GM21723 (cell line): ENCODE results near the gene APCDD1L.
"Not testable (repeated sequence)": the region's sequence is repeated elsewhere in the genome, so short reads cannot be mapped to it uniquely, and the experiment has no call there.

Source experiments
- ATAC-seq: cut with Tn5 transposase; IDR thresholded peaks from one replicate; pipeline ENCODE4 v1.9.1; 2021; ENCODE audit warnings: mild to moderate bottlenecking, moderate library complexity; ENCODE audit not compliant: unreplicated experiment

The APCDD1L gene

DNA sequence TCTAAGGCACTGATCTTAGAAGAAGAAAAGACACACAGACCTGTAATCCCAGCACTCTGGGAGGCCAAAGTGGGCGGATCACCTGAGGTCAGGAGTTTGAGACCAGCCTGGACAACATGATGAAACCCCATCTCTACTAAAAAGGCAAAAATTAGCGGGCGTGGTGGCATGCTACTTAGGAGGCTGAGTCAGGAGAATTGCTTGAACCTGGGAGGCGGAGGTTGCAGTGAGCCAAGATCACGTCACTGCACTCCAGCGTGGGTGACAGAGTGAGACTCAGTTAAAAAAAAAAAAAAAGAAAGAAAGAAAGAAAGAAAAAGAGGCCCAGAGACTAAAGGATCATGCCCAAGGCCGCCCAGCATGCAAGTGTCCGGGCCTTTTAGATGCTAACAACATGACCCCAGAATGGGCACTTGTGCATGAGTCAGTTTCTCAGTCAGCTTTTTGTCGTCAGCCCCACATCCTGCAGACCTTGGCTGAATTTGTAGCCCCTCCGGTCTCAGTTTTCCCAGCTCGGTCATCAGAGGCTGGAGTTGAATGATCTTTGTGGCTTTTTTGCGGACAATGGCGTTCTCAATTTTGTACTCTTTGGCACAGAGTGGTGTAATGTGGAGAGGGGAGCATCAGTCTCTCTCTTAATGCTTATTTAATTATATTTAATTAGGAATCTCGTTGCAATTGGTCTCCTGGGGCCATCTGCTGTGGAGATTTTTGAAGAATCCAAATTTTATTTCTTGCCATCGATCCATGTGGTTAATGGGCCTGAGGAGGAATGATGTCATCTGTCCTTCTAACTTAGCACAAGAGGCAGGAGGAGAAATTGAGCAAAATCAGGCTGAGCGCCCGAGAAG is 30.6 kb upstream of the APCDD1L start:
- no peak for ATAC-seq

DNA sequence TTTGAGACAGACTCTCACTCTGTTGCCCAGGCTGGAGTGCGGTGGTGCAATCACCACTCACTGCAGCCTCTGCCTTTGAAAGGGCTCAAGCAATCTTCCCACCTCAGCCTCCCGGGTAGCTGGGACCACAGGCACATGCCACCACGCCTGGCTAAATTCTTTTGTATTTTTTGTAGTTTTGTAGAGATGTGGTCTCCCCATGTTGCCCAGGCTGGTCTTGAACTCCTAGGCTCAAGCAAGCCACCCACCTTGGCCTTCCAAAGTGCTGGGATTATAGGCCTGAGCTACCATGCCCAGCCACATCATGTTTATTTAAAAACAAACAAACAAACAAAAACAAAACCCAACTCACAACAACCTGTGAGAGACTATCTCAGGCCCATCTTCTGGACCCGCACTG is 29.7 kb upstream of the APCDD1L start:
- ATAC-seq: no peak

DNA sequence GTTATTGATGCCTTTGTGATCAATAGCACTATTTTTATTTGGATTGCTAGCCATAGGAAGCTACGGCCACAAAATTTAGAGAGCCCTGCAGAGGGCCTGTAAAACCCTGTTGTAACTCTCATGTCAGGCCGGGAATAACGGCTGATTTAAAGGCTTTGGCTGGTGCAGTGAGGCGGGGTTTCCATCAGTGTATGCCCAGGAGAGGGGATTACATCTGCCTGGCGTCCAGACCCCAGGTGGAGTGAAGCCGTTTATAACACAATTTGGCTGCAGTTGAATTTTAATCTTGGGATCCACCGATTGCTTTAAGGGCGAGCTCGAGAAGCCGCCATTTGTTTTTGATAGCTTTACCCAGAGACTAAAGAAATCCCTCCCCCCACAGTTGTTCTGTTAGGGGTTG is 29.1 kb upstream of the APCDD1L start:
- no peak for ATAC-seq

DNA sequence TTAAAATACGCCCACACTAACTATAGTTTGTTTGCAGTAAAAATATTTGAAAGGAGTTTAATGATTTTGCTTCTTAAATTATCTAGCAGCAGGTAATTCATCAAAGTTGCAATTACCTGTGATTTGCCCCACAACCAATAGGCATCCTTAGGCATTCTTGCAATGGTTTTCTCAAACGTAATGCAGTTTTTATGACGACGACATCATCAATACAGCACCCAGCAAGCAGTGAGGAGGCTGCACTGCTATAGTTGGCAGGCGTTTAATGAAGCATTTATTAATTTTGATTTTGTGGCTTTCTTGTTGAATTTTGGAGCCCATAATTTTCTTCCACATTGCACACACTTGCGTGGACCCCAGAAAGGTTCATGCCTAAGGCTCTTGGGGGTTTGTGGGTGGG is 28.1 kb upstream of the APCDD1L start:
- no peak for ATAC-seq

DNA sequence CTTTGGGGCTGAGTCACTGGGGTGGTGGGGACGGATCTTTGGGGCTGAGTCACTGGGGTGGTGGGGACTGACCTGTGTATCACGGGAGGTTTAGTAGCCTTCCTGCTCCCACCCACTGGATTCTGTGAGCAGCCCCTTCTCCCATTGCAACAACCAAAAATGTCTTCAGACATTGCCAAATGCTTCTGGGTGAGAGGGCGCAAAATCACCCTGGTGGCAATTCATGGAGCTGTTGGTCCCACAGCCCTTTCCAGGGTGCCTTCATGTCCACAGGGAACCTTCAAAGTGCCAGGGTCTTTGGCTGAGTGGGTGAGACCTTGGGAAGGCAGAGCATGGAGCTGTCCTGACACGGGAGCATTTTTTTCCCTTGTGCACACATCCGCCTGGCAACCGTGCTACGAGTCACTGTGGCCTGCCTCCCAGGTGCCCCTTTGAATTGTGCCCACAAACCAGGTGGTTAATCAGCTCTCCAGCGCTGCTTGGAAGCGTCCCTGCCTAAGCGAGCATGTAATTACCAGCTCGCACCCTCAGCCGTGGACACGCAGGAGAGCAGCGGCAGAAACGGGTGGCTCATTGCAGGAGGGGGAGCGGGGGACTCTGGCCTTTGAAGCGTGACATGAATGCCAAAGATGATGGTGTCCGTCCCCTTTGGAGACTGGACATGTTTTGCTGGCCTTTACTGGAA is 27.4 kb upstream of the APCDD1L start:
- ATAC-seq: no peak

DNA sequence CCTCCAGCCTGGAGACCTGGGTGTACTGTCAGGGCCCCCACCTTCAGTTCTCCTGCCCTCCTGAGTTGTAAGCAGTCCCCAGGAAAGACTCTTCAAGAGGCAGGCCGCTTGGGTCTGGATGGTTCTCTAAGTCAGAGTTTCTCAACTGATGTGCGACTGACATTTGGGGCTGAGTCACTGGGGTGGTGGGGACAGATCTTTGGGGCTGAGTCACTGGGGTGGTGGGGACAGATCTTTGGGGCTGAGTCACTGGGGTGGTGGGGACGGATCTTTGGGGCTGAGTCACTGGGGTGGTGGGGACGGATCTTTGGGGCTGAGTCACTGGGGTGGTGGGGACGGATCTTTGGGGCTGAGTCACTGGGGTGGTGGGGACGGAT is 26.8 kb upstream of the APCDD1L start:
- ATAC-seq: not testable (repeated sequence)

DNA sequence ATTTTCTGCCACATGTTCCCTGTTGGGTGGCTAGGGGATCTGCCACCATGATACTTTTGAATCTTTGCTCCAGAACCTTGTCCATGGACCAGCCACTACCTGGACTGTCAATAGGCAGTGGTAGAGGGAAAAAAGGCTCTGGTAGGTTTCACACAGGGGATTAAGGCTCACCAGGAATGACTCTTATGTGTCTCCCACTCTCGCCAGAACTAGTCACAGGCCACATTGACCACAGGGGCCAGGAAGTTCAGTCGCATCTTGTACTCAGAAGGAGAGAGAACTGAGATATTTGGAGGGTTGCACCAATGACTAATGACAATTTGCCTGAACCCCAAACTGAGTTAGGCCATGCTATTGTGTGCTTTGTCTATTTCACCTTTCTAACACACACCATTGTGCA is 23.6 kb upstream of the APCDD1L start:
- no peak for ATAC-seq

DNA sequence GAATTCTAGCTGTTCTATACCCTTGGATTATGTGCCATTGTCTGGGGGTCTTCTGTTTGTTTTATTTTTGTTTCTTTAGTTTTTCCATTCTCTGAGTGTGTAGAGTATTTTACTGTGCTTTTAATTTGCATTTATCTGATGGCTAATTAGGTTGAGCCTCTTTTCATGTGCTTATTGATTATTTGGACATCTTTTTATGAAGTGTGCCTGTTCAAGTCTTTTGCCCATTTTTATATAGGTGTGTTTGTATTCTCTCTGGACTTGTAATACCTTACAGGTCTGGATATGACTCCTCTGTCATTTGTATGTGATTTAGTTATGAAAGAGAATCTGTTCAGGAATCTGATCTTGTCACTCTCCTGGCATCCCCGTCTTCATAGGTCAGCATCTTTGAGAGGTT is 22.6 kb upstream of the APCDD1L start:
- ATAC-seq: no peak

DNA sequence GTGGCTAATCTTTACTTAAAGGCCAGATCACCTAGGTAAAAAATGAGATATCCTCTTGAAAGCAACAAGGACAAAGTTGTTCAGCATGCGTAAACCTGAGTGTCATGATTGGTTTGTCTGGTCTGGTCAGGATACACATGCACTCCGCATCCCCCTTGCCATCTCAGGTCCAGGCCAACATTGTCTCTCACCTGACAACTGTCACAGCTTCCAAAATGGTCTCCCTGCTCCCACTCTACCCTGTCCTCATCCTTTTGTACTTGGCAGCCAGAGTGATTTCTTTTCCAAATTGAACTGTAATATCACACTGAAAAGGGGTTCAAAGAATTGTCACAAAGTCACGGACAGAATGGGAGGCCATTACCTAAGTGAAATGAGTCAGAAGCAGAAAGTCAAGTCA is 21.1 kb upstream of the APCDD1L start:
- no peak for ATAC-seq

DNA sequence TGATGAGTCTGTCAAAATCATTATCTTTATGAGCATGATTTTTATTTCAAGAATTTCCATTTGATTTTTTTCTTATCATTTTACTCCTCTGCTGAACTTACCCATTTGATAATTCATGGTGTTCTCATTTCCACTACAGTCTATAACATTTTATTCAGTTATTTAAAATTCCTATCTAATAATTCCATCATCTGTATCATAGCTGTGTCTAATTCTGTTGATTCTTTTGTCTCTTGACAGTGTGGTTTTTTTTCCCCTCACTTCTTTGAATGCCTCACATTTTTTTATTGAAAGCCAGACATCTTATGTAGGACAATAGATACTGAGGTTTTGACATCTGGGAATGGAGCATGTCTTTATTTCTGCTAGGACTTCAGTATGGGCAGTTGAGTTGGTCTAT is 16.5 kb upstream of the APCDD1L start:
- ATAC-seq: no peak

DNA sequence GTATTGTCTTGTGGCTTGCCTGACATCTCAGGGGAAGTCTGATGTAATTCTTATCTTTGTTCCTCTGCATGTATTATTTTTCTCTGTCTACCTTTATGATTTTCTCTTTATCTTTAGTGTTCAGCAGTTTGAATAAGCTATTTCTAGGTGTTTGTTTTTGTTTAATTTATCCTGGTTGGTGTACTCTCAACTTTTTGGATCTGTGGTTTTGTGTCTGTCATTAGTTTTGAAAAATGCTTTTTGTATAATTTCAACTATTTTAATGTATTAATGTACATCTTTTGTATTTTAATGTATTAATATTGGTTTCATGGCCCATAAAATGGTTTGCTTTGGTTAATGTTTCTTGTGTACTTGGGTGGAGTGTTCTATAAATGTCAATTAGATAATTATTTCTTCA is 15.9 kb upstream of the APCDD1L start:
- ATAC-seq: no peak

DNA sequence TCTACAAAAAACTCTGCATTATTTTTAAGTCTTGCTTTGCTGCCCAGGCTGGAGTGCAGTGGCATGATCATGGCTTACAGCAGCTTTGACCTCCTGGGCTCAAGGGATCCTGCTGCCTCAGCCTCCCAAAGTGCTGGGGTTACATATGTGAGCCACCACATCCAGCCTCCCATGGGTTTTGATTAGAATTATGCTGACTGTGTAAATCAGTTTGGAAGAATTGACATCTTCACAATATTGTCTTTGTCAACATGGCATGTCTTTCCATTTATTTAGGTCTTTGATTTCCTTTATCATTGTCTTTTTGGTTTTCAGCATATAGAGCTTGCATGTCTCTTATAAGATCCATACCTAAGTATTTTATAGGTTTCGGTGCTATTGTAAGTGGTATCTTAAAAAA is 13.2 kb upstream of the APCDD1L start:
- no peak for ATAC-seq

DNA sequence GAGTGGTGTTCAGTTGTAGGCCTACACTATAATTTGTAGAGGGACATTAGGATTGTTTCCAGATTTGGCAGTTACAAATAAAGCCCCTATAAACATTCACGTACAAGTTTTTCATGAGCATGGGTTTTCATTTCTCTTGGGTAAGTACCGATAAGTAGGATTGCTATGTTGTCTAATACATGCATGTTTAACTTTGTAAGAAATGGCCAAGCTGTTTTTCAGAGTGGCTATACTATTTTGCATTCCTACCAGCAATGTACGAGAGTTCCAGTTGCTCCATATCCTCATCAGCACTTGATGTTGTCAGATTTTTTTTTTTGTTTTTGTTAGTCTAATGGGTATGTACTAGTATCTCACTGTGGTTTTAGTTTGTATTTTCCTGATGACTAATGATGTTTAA is 11.2 kb upstream of the APCDD1L start:
- no peak for ATAC-seq

DNA sequence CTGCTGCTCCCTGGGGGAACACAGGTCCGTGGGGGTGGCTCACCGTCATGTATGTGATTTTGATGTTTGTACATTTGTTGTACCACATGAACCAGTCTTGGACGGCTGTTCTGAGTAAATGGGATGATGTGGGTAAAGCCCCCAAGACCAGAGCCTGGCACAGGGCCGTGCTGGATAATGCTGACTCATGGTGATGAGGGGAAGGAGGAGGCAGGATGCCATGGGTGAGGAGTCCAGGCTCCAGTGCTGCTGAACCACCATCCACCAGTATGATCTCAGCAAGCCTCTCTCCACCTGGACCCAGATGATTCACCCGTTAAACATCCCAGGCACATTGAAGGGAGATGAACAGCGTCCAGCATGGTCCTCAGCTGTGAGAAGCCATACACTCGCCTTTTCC is 9.6 kb upstream of the APCDD1L start:
- ATAC-seq: no peak

DNA sequence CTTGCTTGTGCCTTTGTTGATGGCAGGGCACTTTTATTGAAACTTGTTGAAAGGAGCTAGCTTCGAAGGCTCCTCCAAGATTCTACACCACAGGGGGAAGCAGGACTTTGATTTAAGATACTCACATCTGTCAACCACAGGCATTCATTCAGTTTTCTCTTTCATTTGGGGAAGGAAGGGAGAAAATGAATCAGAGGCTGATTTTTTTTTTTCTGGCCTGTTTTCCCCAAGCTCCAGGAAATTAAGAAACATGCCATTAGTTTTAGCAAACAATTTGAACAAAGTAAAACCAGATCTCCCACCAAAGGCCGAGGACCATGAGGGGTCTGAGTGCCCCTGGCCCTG is 8.7 kb upstream of the APCDD1L start:
- no peak for ATAC-seq

DNA sequence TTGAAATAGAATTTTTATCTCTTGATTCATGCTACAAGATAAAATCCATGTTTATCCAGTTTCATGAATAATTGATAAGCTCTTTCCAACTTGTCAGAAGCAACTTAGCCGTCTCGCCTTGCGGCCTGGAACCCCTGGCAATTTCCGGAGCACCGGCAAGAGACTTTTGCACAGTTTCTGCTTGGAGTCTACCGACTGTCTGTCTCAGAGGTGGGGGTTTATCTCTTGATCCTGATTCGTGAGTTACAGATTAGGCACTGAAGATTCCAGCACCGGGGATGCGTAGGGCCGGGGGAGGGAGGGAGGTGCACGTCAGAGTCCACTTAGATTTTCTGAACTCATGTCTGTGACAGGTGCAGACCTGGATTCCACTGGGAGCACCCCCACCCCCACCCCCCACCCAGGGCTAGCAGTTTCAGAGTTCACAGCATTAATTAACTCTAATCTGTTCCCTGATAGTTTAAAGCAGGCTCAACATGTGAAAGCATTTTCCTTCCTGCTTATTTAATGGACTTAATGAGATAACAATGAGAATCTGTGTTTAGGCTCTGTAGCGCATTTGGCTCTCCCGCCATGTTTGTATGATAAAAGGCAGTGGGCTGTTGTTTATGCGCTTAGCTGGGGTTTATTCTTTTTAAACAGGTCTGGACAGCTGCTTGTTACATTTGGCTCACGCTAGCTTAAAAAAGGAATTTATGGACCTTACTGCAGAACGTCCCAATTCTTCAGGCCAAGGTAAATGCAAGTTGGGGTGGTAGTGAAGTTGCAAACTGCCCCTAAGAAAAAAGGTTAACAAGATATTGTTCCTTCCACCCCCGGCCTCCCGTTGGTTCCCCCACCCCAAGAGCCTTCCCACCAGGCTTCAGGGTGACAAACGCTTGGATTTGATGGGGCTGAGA is 8.1 kb upstream of the APCDD1L start:
- no peak for ATAC-seq

DNA sequence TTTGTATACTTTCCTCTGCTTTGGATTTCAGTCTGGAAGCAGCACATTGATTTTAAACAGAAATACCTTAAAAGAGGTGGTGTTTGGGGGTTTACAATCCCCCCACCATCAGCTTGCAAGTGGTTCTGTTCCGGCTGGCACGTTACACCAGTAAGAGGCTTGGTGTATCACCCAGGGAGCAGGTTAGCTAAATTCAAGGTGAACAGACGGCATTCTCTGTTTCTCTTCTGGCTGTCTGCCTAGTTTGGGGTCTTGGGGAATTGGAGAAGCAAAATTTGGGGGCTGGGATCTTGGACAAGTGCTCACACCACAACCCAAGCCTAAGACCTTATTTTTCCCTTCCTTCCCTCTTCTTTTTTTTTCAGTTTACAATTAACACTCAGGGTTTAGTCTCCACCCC is 7.5 kb upstream of the APCDD1L start:
- ATAC-seq: no peak

DNA sequence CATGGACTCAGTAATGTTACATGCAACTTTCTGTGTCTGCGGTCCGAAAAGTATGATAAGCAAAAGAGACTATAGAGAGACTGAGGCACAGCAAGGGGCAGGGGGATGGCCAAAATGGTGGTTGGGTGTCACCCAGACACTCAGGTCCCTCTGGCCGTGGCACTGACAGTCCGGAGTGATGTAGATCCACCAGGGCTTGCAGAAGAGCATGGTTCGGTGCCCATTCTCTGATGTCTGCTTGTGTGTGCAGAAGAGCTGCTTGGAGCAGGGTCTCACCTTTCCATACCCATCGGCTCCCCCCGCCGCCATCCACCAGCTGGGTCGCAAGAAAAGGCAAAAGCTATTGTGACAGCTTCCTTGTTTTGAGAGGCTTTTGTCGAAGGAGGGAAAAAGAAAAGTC is 6.6 kb upstream of the APCDD1L start:
- ATAC-seq: no peak

DNA sequence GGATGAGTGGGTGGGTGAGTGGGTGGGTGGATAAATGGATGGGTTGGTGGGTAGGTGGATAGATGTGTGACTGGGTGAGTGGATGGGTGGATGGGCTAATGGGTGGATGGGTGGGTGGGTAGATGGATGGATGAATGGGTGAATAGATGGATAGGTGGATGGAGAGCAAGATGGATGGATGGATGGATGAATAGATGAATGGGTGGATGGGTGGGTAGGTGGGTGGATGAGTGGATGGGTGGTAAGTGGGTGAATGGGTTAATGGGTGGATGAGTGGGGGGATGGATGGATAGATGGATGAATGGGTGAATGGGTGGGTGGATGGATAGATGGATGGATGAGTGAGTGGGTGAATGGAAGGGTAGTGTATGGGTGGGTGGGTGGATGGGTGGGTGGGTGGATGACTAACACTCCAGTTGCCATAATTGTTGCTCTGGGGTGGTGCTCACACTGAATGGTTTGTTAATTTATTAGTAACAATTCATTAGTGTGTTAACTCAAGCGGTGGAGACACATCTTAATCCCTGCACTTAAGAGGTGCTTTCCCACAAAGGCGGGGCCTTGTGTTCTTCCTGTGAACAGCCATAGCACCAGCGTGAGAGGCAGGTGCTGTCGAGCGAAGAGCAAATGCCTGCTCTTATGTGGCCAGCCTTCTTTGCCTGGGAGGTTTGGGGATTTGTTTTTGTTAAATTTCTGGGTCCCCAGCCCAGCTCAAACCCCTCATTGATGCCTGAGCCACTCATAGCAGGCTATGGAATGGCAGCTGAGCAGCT is 4.9 kb upstream of the APCDD1L start:
- no peak for ATAC-seq

DNA sequence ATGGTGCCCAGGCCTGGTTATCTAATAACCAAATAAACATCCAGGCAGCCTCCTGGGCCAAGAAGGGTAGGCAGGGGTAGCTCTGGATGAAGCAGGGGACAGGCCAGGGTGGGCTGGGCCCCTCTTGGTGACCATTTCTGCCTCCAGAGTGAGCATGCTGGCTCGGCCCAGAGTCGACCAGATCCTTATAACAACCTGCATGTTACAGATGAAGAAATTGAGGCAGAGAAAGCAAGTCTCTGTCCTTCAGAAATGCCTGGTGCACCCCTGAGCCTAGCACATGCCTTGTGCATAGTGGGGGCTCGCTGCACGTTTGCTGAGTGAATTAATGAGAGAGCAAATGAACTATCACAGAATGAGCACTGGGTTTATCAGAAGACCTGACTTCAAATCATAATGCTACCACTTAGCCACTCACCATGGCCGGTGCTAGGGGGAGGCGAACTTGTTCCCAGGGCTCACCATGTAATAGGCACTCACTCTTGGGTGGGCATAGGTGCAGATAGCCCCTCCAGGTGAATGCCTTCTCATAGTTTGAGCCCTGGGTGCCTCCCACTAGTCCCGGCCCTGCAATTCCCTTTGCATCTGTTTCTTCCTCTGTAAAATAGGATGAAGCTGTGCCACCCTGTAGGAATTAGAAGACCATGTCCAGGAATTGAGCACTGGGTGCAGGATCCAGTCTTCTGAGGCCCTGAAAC is 3.8 kb upstream of the APCDD1L start:
- ATAC-seq: no peak
